ENCODE results near the gene MRPS21. TPM values are rescaled to one million over a fixed set of nuclear protein-coding genes. Genes with fewer than 3 reads are reported as not detected.

MRPS21 gene
- total and polyA plus RNA-seq, 9 of the 15 experiments (the other 6 are each of a cell fraction or from before 2014, with no cell fraction given): 119 to 407 (median 149) TPM

DNA sequence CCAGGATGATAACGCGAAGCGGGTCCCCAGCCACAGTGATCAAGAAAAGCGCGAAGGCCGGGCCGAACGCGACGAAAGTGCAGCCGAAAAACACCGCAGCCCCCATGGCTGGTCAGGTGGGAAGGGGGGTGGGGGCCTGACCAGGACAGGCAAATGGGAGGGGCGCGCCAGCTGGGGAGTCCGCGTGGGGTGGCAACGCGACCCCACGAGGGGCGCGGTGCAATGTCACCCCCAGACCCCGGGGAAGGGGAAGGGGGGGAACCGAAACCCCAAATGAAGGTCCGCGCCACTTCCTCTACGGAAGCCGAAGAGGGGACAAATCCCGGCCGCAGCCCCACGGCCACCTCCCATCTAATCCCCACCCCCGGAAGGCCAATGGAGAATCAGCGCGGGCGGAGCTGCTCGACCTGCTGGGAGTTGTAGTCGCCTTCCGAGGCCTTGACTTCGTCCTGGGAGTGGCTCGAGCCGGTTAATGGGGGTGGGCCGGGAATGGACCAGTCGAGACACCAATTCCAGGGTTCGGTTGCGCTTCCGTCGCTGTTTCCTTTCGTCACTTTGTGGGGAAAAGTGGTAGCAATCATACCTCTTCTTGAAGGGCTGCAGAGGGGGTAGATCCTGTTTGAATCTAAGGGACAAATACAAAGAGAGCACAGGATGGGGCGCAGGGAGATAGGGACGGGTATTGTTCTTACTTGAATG lies 24.8 kb upstream of the MRPS21 start, which contains the start of gene APH1A (continued):
- TF ChIP-seq, protein P1, sequence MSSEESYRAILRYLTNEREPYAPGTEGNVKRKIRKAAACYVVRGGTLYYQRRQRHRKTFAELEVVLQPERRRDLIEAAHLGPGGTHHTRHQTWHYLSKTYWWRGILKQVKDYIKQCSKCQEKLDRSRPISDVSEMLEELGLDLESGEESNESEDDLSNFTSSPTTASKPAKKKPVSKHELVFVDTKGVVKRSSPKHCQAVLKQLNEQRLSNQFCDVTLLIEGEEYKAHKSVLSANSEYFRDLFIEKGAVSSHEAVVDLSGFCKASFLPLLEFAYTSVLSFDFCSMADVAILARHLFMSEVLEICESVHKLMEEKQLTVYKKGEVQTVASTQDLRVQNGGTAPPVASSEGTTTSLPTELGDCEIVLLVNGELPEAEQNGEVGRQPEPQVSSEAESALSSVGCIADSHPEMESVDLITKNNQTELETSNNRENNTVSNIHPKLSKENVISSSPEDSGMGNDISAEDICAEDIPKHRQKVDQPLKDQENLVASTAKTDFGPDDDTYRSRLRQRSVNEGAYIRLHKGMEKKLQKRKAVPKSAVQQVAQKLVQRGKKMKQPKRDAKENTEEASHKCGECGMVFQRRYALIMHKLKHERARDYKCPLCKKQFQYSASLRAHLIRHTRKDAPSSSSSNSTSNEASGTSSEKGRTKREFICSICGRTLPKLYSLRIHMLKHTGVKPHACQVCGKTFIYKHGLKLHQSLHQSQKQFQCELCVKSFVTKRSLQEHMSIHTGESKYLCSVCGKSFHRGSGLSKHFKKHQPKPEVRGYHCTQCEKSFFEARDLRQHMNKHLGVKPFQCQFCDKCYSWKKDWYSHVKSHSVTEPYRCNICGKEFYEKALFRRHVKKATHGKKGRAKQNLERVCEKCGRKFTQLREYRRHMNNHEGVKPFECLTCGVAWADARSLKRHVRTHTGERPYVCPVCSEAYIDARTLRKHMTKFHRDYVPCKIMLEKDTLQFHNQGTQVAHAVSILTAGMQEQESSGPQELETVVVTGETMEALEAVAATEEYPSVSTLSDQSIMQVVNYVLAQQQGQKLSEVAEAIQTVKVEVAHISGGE (CRISPR knock-in tag; IDR thresholded peaks at IDR 0.05): peak; percentile 59 to 93 (median 62)
- no peak for TF ChIP-seq HMGN3 (IDR thresholded peaks at IDR 0.05; ENCODE audit: borderline replicate concordance, extremely low read depth, insufficient read length, low read depth, low read length)
- TF ChIP-seq FOXA3 (CRISPR knock-in tag; conservative IDR thresholded peaks at IDR 0.05 in 1 of 2, IDR thresholded peaks at IDR 0.05 in 1 of 2): no peak
- TF ChIP-seq CBFB (CRISPR knock-in tag; IDR thresholded peaks at IDR 0.05): no peak
- no peak for TF ChIP-seq TEAD1 (CRISPR knock-in tag; IDR thresholded peaks at IDR 0.05)
- TF ChIP-seq, protein P2, sequence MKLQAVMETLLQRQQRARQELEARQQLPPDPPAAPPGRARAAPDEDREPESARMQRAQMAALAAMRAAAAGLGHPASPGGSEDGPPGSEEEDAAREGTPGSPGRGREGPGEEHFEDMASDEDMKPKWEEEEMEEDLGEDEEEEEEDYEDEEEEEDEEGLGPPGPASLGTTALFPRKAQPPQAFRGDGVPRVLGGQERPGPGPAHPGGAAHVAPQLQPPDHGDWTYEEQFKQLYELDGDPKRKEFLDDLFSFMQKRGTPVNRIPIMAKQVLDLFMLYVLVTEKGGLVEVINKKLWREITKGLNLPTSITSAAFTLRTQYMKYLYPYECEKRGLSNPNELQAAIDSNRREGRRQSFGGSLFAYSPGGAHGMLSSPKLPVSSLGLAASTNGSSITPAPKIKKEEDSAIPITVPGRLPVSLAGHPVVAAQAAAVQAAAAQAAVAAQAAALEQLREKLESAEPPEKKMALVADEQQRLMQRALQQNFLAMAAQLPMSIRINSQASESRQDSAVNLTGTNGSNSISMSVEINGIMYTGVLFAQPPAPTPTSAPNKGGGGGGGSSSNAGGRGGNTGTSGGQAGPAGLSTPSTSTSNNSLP (IDR thresholded peaks at IDR 0.05; ENCODE audit: borderline replicate concordance, low read depth, low read length): peak; percentile 27; the same call in 1 of the 2 replicates
- TF ChIP-seq RAD21 (CRISPR knock-in tag; conservative IDR thresholded peaks at IDR 0.05 in 1 of 2, IDR thresholded peaks at IDR 0.05 in 1 of 2): no peak
- no peak; the same call in 1 of the 2 replicates for TF ChIP-seq HLTF (IDR thresholded peaks at IDR 0.05)
- TF ChIP-seq, protein P3, sequence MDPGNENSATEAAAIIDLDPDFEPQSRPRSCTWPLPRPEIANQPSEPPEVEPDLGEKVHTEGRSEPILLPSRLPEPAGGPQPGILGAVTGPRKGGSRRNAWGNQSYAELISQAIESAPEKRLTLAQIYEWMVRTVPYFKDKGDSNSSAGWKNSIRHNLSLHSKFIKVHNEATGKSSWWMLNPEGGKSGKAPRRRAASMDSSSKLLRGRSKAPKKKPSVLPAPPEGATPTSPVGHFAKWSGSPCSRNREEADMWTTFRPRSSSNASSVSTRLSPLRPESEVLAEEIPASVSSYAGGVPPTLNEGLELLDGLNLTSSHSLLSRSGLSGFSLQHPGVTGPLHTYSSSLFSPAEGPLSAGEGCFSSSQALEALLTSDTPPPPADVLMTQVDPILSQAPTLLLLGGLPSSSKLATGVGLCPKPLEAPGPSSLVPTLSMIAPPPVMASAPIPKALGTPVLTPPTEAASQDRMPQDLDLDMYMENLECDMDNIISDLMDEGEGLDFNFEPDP (CRISPR knock-in tag; IDR thresholded peaks at IDR 0.05): no peak
- TF ChIP-seq NFE2L1 (tag; IDR thresholded peaks at IDR 0.05; ENCODE audit: borderline replicate concordance, low read depth): no peak
- TF ChIP-seq, protein P4, sequence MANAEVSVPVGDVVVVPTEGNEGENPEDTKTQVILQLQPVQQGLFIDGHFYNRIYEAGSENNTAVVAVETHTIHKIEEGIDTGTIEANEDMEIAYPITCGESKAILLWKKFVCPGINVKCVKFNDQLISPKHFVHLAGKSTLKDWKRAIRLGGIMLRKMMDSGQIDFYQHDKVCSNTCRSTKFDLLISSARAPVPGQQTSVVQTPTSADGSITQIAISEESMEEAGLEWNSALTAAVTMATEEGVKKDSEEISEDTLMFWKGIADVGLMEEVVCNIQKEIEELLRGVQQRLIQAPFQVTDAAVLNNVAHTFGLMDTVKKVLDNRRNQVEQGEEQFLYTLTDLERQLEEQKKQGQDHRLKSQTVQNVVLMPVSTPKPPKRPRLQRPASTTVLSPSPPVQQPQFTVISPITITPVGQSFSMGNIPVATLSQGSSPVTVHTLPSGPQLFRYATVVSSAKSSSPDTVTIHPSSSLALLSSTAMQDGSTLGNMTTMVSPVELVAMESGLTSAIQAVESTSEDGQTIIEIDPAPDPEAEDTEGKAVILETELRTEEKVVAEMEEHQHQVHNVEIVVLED (CRISPR knock-in tag; IDR thresholded peaks at IDR 0.05): no peak
- TF ChIP-seq ZNF12 (CRISPR knock-in tag; IDR thresholded peaks at IDR 0.05): no peak
- TF ChIP-seq, protein P5, sequence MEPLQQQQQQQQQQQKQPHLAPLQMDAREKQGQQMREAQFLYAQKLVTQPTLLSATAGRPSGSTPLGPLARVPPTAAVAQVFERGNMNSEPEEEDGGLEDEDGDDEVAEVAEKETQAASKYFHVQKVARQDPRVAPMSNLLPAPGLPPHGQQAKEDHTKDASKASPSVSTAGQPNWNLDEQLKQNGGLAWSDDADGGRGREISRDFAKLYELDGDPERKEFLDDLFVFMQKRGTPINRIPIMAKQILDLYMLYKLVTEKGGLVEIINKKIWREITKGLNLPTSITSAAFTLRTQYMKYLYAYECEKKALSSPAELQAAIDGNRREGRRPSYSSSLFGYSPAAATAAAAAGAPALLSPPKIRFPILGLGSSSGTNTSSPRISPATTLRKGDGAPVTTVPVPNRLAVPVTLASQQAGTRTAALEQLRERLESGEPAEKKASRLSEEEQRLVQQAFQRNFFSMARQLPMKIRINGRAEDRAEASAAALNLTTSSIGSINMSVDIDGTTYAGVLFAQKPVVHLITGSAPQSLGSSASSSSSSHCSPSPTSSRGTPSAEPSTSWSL (CRISPR knock-in tag; IDR thresholded peaks at IDR 0.05; ENCODE audit: borderline replicate concordance): no peak
- TF ChIP-seq POLR2A (conservative IDR thresholded peaks at IDR 0.05): peak; percentile 72

Measured in K562 (cell line).